ENCODE results near the gene KCNN1.

KCNN1 gene

GRCh38 chr19:18013210-18014111 is 46.6 kb downstream of the KCNN1 start:
- Histone ChIP-seq H3K27me3 (ENCODE audit: control insufficient read depth in 3 of 3, insufficient read depth in 3 of 3, low read depth in 1 of 3, low read length in 3 of 3) (no peaks in the 10 kb centered on the region), H3K36me3 (replicated peaks in 1 of 2; ENCODE audit: control insufficient read depth in 2 of 2, insufficient read depth in 2 of 2, low read length in 2 of 2) (no peaks in the 10 kb centered on the region), H2BK12ac (ENCODE audit: low read length) (no peak overlapping the region), H3K79me1 (ENCODE audit: low read depth, low read length) (no peaks in the 10 kb centered on the region), H3K4ac (ENCODE audit: low read length) (no peak overlapping the region), H3K23ac (ENCODE audit: low read depth, low read length, poor library complexity) (no peak overlapping the region), H3K9ac (ENCODE audit: low read depth, low read length, poor library complexity) (no peak overlapping the region), H2BK15ac (ENCODE audit: low read length) (no peak overlapping the region), H4K91ac (ENCODE audit: low read depth, low read length, poor library complexity) (no peak overlapping the region), H4K8ac (ENCODE audit: low read depth, low read length) (no peak overlapping the region), H3K4me1 (ENCODE audit: control insufficient read depth in 2 of 2, insufficient read depth in 1 of 2, low read depth in 1 of 2, low read length in 2 of 2) (peaks cover 12 to 16% of the 10 kb centered on the region in 2 donors), H3K4me3 (ENCODE audit: low read length in 2 of 2) (no peak overlapping the region), H3K4me2 (ENCODE audit: insufficient read depth, low read length, poor library complexity, severe bottlenecking) (no peak overlapping the region), H2BK5ac (ENCODE audit: low read length) (no peak overlapping the region), H3K18ac (ENCODE audit: low read length) (no peak overlapping the region), H2BK120ac (ENCODE audit: low read depth, low read length) (no peak overlapping the region), H2AFZ (ENCODE audit: low read length) (peak overlapping the region; percentile 6), H3K14ac (ENCODE audit: low read length) (no peak overlapping the region), H3K9me3 (replicated peaks in 1 of 2; ENCODE audit: control insufficient read depth in 2 of 2, insufficient read depth in 1 of 2, low read depth in 1 of 2, low read length in 2 of 2) (no peaks in the 10 kb centered on the region), H2AK5ac (ENCODE audit: low read depth, low read length) (no peak overlapping the region), H3K27ac (replicated peaks; ENCODE audit: low read length) (peak overlapping the region; percentile 2)
- no peak for DNase-seq (ENCODE audit: low spot score)
- no CpG with 5 or more reads among the region's 17 CpGs for WGBS, 2 donors (ENCODE audit: extremely low coverage in 2 of 2, insufficient read length in 2 of 2, insufficient replicate concordance in 1 of 2)

DNA sequence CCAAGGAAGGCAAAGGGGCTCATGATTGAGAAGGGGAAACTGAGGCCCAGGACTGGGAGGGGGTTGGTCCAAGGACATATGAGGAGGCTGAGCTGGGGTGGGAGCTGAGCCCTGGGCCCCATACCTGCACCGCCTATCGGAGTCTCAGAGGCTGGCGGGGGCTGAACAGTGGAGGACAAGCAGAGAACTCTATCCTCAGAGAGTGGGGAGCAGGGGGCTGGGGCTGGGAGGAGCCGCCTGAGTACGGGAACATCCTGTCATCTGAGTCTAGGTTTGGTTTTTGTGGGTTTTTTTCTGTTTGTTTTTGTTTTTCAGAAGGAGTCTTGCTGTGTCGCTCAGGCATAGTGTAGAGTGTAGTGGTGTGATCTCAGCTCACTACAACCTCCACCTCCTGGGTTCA is 47.3 kb downstream of the KCNN1 start:
- Histone ChIP-seq H2BK120ac (ENCODE audit: low read depth, low read length) (no peak overlapping the region), H3K79me1 (ENCODE audit: low read depth, low read length) (no peaks in the 10 kb centered on the region), H3K9me3 (replicated peaks in 1 of 2; ENCODE audit: control insufficient read depth in 2 of 2, insufficient read depth in 1 of 2, low read depth in 1 of 2, low read length in 2 of 2) (no peaks in the 10 kb centered on the region), H2BK15ac (ENCODE audit: low read length) (no peak overlapping the region), H3K4me2 (ENCODE audit: insufficient read depth, low read length, poor library complexity, severe bottlenecking) (no peak overlapping the region), H3K27ac (replicated peaks; ENCODE audit: low read length) (no peak overlapping the region), H4K91ac (ENCODE audit: low read depth, low read length, poor library complexity) (no peak overlapping the region), H3K4ac (ENCODE audit: low read length) (no peak overlapping the region), H3K14ac (ENCODE audit: low read length) (no peak overlapping the region), H3K9ac (ENCODE audit: low read depth, low read length, poor library complexity) (no peak overlapping the region), H4K8ac (ENCODE audit: low read depth, low read length) (no peak overlapping the region), H3K27me3 (ENCODE audit: control insufficient read depth in 3 of 3, insufficient read depth in 3 of 3, low read depth in 1 of 3, low read length in 3 of 3) (no peaks in the 10 kb centered on the region), H2AK5ac (ENCODE audit: low read depth, low read length) (no peak overlapping the region), H2AFZ (ENCODE audit: low read length) (no peak overlapping the region), H3K23ac (ENCODE audit: low read depth, low read length, poor library complexity) (no peak overlapping the region), H3K4me3 (ENCODE audit: low read length in 2 of 2) (no peak overlapping the region), H3K18ac (ENCODE audit: low read length) (no peak overlapping the region), H2BK12ac (ENCODE audit: low read length) (no peak overlapping the region), H2BK5ac (ENCODE audit: low read length) (no peak overlapping the region), H3K36me3 (replicated peaks in 1 of 2; ENCODE audit: control insufficient read depth in 2 of 2, insufficient read depth in 2 of 2, low read length in 2 of 2) (no peaks in the 10 kb centered on the region), H3K4me1 (ENCODE audit: control insufficient read depth in 2 of 2, insufficient read depth in 1 of 2, low read depth in 1 of 2, low read length in 2 of 2) (peaks cover 12 to 16% of the 10 kb centered on the region in 2 donors)
- WGBS, 2 donors (ENCODE audit: extremely low coverage in 2 of 2, insufficient read length in 2 of 2, insufficient replicate concordance in 1 of 2) = no CpG with 5 or more reads among the region's 6 CpGs
- no peak for DNase-seq (ENCODE audit: low spot score)

DNA sequence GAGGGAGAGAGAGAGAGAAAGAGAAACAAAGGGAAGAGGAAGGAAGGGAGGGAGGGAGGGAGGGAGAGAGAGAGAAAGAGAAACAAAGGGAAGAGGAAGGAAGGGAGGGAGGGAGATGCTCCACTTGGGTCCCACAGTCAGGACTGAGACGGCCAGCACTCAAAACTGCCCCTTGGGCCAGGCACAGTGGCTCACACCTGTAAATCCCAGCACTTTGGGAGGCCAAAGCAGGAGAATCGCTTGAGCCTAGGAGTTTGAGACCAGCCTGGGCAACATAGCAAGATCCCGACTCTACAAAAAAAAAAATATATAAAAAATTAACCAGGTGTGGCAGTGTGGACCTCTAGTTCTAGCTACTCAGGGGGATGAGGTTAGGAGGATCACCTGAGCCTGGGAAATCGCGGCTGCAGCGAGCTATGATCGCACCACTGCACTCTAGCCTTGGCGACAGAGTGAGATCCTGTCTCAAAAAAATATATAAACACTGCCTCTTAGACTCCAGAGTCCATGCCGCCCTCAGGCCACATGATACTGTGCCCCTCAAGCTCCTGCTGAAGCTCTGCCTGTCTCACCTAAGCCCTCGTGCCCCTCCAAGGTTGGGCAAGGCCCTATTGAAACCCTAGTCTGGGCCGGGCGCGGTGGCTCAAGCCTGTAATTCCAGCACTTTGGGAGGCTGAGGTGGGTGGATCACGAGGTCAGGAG is 49.5 kb downstream of the KCNN1 start:
- H3K9ac ChIP-seq (ENCODE audit: low read depth, low read length, poor library complexity) = no peak overlapping the region
- peaks cover 12 to 16% of the 10 kb centered on the region in 2 donors for H3K4me1 ChIP-seq (ENCODE audit: control insufficient read depth in 2 of 2, insufficient read depth in 1 of 2, low read depth in 1 of 2, low read length in 2 of 2)
- H2AFZ ChIP-seq (ENCODE audit: low read length) = no peak overlapping the region
- H2BK12ac ChIP-seq (ENCODE audit: low read length) = no peak overlapping the region
- no peak overlapping the region for H3K4me3 ChIP-seq (ENCODE audit: low read length in 2 of 2)
- no peak overlapping the region for H3K27ac ChIP-seq (replicated peaks; ENCODE audit: low read length)
- H3K18ac ChIP-seq (ENCODE audit: low read length) = no peak overlapping the region
- H2BK15ac ChIP-seq (ENCODE audit: low read length) = no peak overlapping the region
- no peak overlapping the region for H2BK5ac ChIP-seq (ENCODE audit: low read length)
- H3K9me3 ChIP-seq (replicated peaks in 1 of 2; ENCODE audit: control insufficient read depth in 2 of 2, insufficient read depth in 1 of 2, low read depth in 1 of 2, low read length in 2 of 2) = no peaks in the 10 kb centered on the region
- no peak overlapping the region for H3K4me2 ChIP-seq (ENCODE audit: insufficient read depth, low read length, poor library complexity, severe bottlenecking)
- WGBS, 2 donors (ENCODE audit: extremely low coverage in 2 of 2, insufficient read length in 2 of 2, insufficient replicate concordance in 1 of 2) = no CpG with 5 or more reads among the region's 14 CpGs
- no peak for DNase-seq (ENCODE audit: low spot score)
- H3K27me3 ChIP-seq (ENCODE audit: control insufficient read depth in 3 of 3, insufficient read depth in 3 of 3, low read depth in 1 of 3, low read length in 3 of 3) = no peaks in the 10 kb centered on the region
- no peak overlapping the region for H4K8ac ChIP-seq (ENCODE audit: low read depth, low read length)
- no peak overlapping the region for H3K14ac ChIP-seq (ENCODE audit: low read length)
- H3K4ac ChIP-seq (ENCODE audit: low read length) = no peak overlapping the region
- no peaks in the 10 kb centered on the region for H3K36me3 ChIP-seq (replicated peaks in 1 of 2; ENCODE audit: control insufficient read depth in 2 of 2, insufficient read depth in 2 of 2, low read length in 2 of 2)
- no peak overlapping the region for H2BK120ac ChIP-seq (ENCODE audit: low read depth, low read length)
- H3K23ac ChIP-seq (ENCODE audit: low read depth, low read length, poor library complexity) = no peak overlapping the region
- H3K79me1 ChIP-seq (ENCODE audit: low read depth, low read length) = no peaks in the 10 kb centered on the region
- H4K91ac ChIP-seq (ENCODE audit: low read depth, low read length, poor library complexity) = no peak overlapping the region
- H2AK5ac ChIP-seq (ENCODE audit: low read depth, low read length) = no peak overlapping the region
